Activated CD4-positive, alpha-beta T cell treated with anti-CD3 and anti-CD28 coated beads, Interleukin-2, Interleukin-4, amounts not matched to agents 100 ng/mL and 50 ng/mL, durations not matched to agents 16 hours and 8 hours (primary cell): ENCODE measurements around the gene PCDHA10.

Experiments
- DNase-seq: peaks from one replicate; pipeline ENCODE4 v3.0.0-alpha.2; 2020; ENCODE audit warnings: low spot score

The PCDHA10 gene

DNA sequence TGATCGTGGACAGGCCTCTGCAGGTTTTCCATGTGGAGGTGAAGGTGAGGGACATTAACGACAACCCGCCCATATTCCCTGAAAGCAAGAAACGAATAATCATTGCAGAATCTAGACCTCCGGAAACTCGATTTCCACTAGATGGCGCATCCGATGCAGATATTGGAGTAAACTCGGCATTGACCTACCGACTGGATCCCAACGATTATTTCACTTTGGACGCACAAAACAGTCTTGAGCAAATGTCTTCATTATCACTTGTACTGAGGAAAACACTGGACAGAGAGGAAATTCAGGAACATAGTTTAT lies 26.8 kb downstream of the PCDHA10 start:
- no peak for DNase-seq

DNA sequence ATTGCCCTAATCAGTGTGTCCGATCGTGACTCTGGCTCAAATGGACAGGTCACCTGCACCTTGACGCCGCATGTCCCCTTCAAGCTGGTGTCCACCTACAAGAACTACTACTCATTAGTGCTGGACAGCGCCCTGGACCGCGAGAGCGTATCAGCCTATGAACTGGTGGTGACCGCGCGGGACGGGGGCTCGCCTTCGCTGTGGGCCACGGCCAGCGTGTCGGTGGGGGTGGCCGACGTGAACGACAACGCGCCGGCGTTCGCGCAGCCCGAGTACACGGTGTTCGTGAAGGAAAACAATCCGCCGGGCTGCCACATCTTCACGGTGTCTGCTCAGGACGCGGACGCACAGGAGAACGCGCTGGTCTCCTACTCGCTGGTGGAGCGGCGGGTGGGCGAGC lies 27.7 kb downstream of the PCDHA10 start:
- DNase-seq: no peak

DNA sequence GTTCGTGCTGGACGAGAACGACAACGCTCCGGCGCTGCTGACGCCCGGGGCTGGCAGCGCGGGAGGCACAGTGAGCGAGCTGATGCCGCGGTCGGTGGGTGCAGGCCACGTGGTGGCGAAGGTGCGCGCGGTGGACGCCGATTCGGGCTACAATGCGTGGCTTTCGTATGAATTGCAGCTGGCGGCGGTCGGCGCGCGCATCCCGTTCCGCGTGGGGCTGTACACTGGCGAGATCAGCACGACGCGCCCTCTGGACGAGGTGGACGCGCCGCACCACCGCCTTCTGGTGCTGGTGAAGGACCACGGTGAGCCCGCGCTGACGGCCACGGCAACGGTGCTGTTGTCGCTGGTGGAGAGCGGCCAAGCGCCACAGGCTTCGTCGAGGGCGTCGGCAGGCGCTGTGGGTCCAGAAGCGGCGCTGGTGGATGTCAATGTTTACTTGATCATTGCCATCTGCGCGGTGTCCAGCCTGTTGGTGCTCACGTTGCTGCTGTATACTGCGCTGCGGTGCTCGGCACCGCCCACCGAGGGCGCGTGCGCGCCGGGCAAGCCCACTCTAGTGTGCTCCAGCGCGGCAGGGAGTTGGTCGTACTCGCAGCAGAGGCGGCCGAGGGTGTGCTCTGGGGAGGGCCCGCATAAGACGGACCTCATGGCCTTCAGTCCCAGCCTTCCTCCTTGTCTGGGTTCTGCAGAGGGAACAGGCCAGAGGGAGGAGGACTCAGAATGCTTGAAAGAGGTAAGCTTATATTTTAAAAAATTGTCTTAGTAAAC lies 28.4 kb downstream of the PCDHA10 start:
- no peak for DNase-seq

DNA sequence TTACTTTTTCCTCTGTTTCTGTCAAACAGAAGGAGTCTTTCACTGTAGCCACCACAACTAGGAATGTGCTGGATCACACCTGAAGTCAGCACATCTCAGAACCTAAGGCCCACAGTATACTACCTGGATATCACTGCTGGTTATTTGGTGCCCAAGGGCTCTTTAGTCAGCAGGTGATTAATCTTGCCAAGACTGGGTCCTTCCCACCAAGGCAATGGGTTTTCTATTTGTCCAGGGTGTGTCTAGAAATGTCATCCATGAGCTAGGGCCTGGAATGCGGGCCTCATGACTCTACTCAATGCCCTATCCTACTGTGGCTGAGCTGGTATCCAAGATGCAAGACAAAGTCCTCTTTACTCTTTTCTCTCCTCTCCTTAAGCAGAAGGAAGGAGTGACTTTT lies 60.6 kb downstream of the PCDHA10 start:
- no peak for DNase-seq
